Measurements from ENCODE around the gene PNPLA7. TPM values are rescaled to one million over a fixed set of nuclear protein-coding genes. Genes with fewer than 3 reads are reported as not detected.
A peak's percentile ranks its signal among the peaks of the same experiment; 100 is the strongest.

The PNPLA7 gene
- total and polyA plus RNA-seq, 10 donors = 5.1 to 22.7 (median 10.7) TPM

- peaks cover 0 to 24% (median 0%) of the 10 kb centered on the region in 6 donors for H3K36me3 ChIP-seq
- WGBS, 5 donors = 68 to 94% (median 89%) methylated on average over 22 to 45 of the region's 45 CpGs
- peak; percentile 75 for DNase-seq
- intact Hi-C loops (cut with DNase I; ENCODE audit: low total_unique reads) = no loop called here
- H3K27ac ChIP-seq = peak overlapping the region in 6 of 8 donors; percentile 8 to 63 (median 15)
- H3K27me3 ChIP-seq (replicated peaks in 1 of 7) = peaks cover 0 to 15% (median 0%) of the 10 kb centered on the region in 7 donors
- peaks cover 14 to 78% (median 30%) of the 10 kb centered on the region in 6 donors for H3K4me1 ChIP-seq
- peak overlapping the region in 5 of 8 donors; percentile 32 to 54 (median 40) for H3K4me3 ChIP-seq
- TF ChIP-seq POLR2AphosphoS5 (IDR thresholded peaks at IDR 0.05) (no peak), CTCF (IDR thresholded peaks at IDR 0.05 in 8 of 11, conservative IDR thresholded peaks at IDR 0.05 in 3 of 11) (no peak)
- H3K9me3 ChIP-seq = no peaks in the 10 kb centered on the region
These were observed 133.5 kb downstream of the PNPLA7 start for GRCh38 chr9:137416563-137417151.

GRCh38 chr9:137416006-137416562, 134.1 kb downstream of the PNPLA7 start:
- no peak for TF ChIP-seq POLR2A (IDR thresholded peaks at IDR 0.05)
- TF ChIP-seq CTCF (IDR thresholded peaks at IDR 0.05 in 8 of 11, conservative IDR thresholded peaks at IDR 0.05 in 3 of 11) = no peak
- no peak for TF ChIP-seq POLR2AphosphoS5 (IDR thresholded peaks at IDR 0.05)
- no peak overlapping the region for H3K4me3 ChIP-seq
- H3K27me3 ChIP-seq (replicated peaks in 1 of 7) = peaks cover 0 to 19% (median 0%) of the 10 kb centered on the region in 7 donors
- no peak for DNase-seq
- peaks cover 13 to 78% (median 29%) of the 10 kb centered on the region in 6 donors for H3K4me1 ChIP-seq
- H3K36me3 ChIP-seq = peaks cover 0 to 24% (median 0%) of the 10 kb centered on the region in 6 donors
- intact Hi-C loops (cut with DNase I; ENCODE audit: low total_unique reads) = no loop called here
- 90 to 97% (median 96%) methylated on average over 16 to 23 of the region's 23 CpGs for WGBS, 5 donors
- H3K9me3 ChIP-seq = no peaks in the 10 kb centered on the region
- H3K27ac ChIP-seq = no peak overlapping the region

- no peaks in the 10 kb centered on the region for H3K9me3 ChIP-seq
- H3K36me3 ChIP-seq = peaks cover 0 to 24% (median 0%) of the 10 kb centered on the region in 6 donors
- H3K4me3 ChIP-seq = no peak overlapping the region
- WGBS, 5 donors = 86 to 96% (median 92%) methylated on average over 5 of the region's 5 CpGs
- intact Hi-C loops (cut with DNase I; ENCODE audit: low total_unique reads) = no loop called here
- H3K4me1 ChIP-seq = peaks cover 14 to 78% (median 32%) of the 10 kb centered on the region in 6 donors
- peak; percentile 49 for DNase-seq
- H3K27ac ChIP-seq = no peak overlapping the region
- TF ChIP-seq POLR2AphosphoS5 (IDR thresholded peaks at IDR 0.05) = no peak
- TF ChIP-seq POLR2A (IDR thresholded peaks at IDR 0.05) = no peak
- no peak for TF ChIP-seq CTCF (IDR thresholded peaks at IDR 0.05 in 8 of 11, conservative IDR thresholded peaks at IDR 0.05 in 3 of 11)
- H3K27me3 ChIP-seq (replicated peaks in 1 of 7) = peaks cover 0 to 25% (median 0%) of the 10 kb centered on the region in 7 donors
These were observed 134.8 kb downstream of the PNPLA7 start for GRCh38 chr9:137415451-137415850.

- intact Hi-C loops (cut with DNase I; ENCODE audit: low total_unique reads) = no loop called here
- 69 to 83% (median 76%) methylated on average over 10 of the region's 10 CpGs for WGBS, 5 donors
- TF ChIP-seq CTCF (IDR thresholded peaks at IDR 0.05 in 8 of 11, conservative IDR thresholded peaks at IDR 0.05 in 3 of 11) = no peak
- TF ChIP-seq POLR2A (IDR thresholded peaks at IDR 0.05) = no peak
- no peak for TF ChIP-seq POLR2AphosphoS5 (IDR thresholded peaks at IDR 0.05)
- Histone ChIP-seq H3K27me3 (replicated peaks in 1 of 7) (peaks cover 0 to 31% (median 4%) of the 10 kb centered on the region in 7 donors), H3K4me3 (no peak overlapping the region), H3K36me3 (peaks cover 0 to 13% (median 0%) of the 10 kb centered on the region in 6 donors), H3K9me3 (no peaks in the 10 kb centered on the region), H3K27ac (peak overlapping the region in 7 of 8 donors; percentile 73 to 86 (median 80)), H3K4me1 (peaks cover 14 to 74% (median 37%) of the 10 kb centered on the region in 6 donors)
- no peak for DNase-seq
These were observed 137.8 kb downstream of the PNPLA7 start for GRCh38 chr9:137412431-137412830.

All from spleen (tissue), 11 donors.